ENCODE measurements around the gene CDC42SE2. TPM values are rescaled to one million over a fixed set of nuclear protein-coding genes. Genes with fewer than 3 reads are reported as not detected.
"Not testable (repeated sequence)": the region's sequence is repeated elsewhere in the genome, so short reads cannot be mapped to it uniquely, and the experiment has no call there.

Gene CDC42SE2
- total RNA-seq, 1 experiment from 2014 or later, result 61.6 TPM

DNA sequence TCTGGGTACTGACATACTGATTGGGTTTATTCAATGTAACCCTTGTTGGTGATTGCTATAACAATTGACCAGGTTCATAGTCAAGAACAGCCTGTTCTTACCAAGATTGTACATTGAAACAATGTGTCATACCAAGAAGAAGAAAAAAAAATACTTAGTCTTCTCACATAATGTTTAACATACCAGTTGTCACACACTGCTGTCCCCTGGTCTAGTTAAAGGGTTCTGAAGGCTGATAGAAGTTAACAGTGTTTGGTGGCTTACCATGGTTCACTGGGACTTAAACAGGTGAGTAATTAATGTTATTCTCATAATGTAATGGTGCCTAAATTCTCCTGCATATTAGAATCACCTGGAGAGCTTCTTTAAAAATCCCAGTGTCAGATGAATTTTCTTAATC is 18.5 kb upstream of the CDC42SE2 start:
- no peak for DNase-seq (ENCODE audit: low read depth)
- in situ Hi-C loops (cut with HindIII; ENCODE audit: low pct_unique_long_range_greater_than_20kb, low sequenced_read_pairs), result no loop called here

DNA sequence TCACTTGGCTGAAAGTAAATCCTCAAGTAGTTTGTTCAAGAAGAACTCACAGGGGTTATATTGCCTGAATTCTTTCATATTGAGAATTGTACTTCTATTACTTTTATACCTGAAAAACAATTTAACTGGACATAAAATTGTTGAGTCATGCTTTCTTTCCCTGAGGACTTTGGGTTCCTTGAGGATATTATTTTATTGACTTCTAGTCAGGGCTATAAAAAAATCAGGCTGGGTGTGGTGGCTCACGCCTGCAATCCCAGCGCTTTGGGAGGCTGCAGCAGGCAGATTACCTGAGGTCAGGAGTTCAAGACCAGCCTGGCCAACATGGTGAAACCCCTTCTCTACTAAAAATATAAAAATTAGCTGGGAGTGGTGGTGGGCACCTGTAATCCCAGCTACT is 17.9 kb upstream of the CDC42SE2 start:
- DNase-seq (ENCODE audit: low read depth), result no peak
- in situ Hi-C loops (cut with HindIII; ENCODE audit: low pct_unique_long_range_greater_than_20kb, low sequenced_read_pairs), result no loop called here

DNA sequence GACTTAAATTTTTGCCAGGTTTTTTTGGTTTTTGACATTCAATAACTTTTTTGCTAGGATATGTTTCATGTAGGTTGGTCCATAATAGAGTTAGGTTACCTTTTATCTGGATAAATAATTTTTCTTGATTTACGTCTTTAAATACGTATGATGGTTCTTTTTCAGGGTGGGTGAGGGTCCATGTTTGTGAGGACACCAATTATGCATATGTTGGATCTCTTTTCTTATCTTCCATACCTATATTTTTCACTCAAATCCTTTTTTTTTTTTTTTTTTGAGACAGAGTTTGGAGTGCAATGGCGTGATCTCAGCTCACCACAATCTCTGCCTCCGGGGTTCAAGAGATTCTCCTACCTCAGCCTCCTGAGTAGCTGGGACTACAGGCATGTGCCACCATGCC is 17.3 kb upstream of the CDC42SE2 start:
- in situ Hi-C loops (cut with HindIII; ENCODE audit: low pct_unique_long_range_greater_than_20kb, low sequenced_read_pairs), result no loop called here
- DNase-seq (ENCODE audit: low read depth), result peak; percentile 19

DNA sequence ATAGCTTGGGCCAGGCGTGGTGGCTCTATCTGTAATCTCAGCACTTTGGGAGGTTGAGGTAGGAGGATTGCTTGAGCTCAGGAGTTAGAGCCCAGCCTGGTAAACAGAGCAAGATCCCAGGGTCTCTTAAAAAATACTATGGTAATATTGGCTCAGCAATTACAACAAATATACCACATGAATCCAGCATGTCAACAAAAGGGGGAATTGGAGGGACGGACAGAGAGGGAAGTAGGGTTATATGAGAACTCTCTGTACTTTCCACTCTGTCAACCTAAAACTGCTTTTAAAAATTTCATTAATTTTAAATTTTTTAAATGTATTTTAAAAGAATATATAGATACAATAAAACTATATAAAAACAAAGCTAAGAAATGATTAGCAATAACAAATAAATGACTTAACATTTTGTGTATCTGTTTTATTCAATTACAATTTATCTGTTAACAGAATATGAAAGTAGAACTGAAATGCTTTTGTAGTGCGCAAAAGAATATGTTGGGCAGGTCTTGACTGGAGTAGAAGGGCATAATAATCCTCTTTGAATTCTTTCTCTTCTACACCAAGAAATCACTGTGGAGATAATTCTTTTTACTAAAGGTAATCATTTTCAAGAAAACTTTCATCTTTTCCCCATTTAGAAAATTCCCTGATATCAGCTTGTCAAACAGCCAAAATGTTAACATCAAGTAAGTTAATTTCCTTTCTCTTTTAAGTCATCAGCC is 12.9 kb upstream of the CDC42SE2 start:
- no peak for DNase-seq (ENCODE audit: low read depth)
- in situ Hi-C loops (cut with HindIII; ENCODE audit: low pct_unique_long_range_greater_than_20kb, low sequenced_read_pairs), result no loop called here

DNA sequence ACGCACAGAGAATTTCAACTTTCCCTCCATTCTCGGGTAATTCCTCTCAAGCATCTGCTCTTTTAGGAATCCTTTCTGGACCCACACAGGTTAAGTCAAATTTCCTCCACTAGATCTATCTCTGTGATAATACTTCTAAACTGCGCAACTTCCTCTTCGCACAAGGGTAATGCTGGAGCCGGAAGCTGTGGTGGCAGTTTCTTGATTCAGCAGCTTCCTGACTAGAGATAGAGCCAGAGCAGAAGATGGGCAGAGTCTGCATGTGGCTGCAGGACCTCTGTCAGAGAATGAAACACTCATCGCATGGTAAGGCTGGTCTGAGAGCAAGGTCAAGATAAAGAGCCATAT is 11.1 kb upstream of the CDC42SE2 start:
- no peak for DNase-seq (ENCODE audit: low read depth)
- in situ Hi-C loops (cut with HindIII; ENCODE audit: low pct_unique_long_range_greater_than_20kb, low sequenced_read_pairs), result no loop called here

DNA sequence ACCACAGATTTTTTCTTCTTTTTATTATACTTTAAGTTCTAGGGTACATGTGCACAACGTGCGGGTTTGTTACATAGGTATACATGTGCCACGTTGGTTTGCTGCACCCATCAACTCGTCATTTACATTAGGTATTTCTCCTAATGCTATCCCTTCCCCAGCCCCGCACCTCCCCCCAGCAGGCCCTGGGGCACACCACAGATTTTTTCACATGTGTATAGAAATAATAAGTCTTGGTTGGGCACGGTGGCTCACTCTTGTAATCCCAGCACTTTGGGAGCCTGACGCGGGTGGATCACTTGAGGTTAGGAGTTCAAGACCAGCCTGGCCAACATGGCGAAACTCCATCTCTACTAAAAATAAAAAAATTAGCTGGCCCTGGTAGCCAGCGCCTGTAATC is 9.8 kb upstream of the CDC42SE2 start:
- DNase-seq (ENCODE audit: low read depth); in situ Hi-C loops (cut with HindIII; ENCODE audit: low pct_unique_long_range_greater_than_20kb, low sequenced_read_pairs): not testable (repeated sequence)

DNA sequence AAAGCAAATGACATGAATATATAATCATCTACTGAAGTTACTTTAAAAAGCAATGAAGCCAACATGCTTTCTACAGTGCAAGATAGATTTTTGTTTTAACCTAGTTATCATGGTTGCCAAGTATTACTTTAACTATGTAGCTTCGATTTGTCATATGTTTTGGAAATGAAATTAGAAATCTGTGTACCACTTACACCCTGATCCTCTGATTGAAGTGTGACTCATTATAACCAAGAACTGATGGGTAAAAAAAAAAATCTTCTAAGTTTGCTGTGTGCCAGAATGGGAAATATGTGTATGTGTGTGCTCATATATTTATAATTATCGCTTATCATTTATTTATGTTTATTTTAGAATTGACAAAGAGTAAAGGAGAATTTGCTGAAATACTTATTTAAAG is 9.1 kb upstream of the CDC42SE2 start:
- no peak for DNase-seq (ENCODE audit: low read depth)
- in situ Hi-C loops (cut with HindIII; ENCODE audit: low pct_unique_long_range_greater_than_20kb, low sequenced_read_pairs), result no loop called here

DNA sequence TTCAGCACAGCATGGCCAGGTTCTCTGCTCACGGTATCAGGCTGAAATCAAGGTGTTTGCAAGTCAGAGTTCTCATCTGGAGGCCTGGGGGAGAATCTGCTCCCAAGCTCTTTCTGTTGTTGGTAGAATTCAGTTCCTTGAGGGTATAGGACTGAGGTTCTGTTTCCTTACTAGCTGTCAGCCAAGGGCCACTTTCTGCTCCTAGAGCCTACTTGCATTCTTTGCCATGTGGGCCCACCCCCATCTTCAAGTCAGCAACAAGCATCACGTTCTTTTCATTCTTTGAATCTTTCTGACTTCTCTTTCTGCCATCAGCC is 7.4 kb upstream of the CDC42SE2 start:
- DNase-seq (ENCODE audit: low read depth), result no peak
- in situ Hi-C loops (cut with HindIII; ENCODE audit: low pct_unique_long_range_greater_than_20kb, low sequenced_read_pairs), result no loop called here

DNA sequence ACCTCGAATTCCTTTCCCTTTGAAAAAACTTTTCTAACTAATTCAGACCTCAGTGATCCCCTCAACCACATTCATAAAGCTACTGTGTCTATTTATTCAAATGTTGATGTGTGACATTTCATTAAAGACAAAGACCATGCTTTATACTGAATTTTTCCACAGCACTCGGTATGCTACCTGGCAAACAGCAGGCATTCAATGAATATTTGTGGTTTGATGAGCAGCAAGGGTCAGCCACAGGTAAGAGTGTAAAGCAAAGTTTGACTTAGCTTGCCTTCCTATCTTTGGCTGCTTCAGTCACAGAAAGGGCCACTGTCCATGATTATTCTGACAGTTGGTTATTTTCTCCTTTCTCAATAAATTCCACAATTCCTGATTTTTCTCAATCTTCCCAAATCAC is 5.1 kb upstream of the CDC42SE2 start:
- peak; percentile 50 for DNase-seq (ENCODE audit: low read depth)

DNA sequence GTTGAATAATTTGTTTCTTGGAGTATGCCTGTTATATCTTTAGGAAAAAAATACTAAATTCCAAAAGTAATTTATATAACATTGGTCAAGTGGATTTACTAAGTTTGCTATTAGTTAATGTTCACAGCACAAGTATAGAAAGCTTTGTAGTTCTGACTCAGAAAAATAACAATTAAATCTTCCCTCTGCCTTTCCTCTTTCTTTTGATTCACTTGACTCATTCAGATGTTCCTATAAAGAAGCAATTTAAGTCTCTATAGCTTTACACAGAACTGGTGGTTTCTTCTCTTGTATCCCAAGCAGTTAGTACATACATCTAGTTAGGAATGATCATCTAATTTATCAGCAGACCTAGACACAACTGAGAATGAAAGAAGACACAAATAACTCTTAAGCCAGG is 4.5 kb upstream of the CDC42SE2 start:
- peak; percentile 63 for DNase-seq (ENCODE audit: low read depth)
- in situ Hi-C loops (cut with HindIII; ENCODE audit: low pct_unique_long_range_greater_than_20kb, low sequenced_read_pairs), result no loop called here

More for the DNA sequence above, 5.1 kb upstream of the CDC42SE2 start:
- in situ Hi-C loops (cut with HindIII; ENCODE audit: low pct_unique_long_range_greater_than_20kb, low sequenced_read_pairs), result no loop called here

DNA sequence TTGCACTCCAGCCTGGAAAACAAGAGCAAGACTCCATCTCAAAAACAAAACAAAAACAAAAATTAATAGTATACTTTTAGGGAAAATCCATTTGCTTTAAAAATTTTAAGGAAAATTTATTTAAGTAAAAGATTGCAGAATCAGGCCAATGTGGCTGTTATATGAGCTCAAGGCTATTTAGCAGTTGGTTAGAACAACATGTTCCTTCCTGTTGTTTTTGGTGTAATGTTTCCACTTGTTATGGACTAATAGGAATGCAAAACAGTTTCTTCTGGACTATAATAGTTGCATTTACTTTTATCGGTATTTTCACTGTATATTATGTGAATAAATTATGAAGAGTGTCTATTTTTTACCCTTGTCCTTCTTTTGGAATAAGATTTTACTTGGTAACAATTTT is 3.0 kb upstream of the CDC42SE2 start:
- in situ Hi-C loops (cut with HindIII; ENCODE audit: low pct_unique_long_range_greater_than_20kb, low sequenced_read_pairs), result no loop called here
- no peak for DNase-seq (ENCODE audit: low read depth)

DNA sequence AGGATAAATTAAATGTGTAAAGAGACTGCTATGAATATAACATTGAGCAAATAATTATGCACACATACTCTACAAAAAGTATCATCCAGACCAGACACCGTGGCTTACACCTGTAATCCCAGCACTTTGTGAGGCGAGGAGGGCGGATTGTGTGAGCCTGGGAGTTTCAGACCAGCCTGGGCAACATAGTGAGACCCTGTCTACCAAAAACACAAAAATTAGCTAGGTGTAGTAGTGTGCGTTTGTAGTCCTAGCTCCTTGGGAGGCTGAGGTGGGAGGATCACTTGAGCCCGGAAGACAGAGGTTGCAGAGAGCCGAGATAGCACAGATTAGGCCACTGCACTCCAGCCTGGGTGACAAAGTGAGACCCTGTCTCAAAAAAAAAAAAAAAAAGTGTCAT is 2.4 kb upstream of the CDC42SE2 start:
- in situ Hi-C loops (cut with HindIII; ENCODE audit: low pct_unique_long_range_greater_than_20kb, low sequenced_read_pairs), result no loop called here
- DNase-seq (ENCODE audit: low read depth), result no peak

DNA sequence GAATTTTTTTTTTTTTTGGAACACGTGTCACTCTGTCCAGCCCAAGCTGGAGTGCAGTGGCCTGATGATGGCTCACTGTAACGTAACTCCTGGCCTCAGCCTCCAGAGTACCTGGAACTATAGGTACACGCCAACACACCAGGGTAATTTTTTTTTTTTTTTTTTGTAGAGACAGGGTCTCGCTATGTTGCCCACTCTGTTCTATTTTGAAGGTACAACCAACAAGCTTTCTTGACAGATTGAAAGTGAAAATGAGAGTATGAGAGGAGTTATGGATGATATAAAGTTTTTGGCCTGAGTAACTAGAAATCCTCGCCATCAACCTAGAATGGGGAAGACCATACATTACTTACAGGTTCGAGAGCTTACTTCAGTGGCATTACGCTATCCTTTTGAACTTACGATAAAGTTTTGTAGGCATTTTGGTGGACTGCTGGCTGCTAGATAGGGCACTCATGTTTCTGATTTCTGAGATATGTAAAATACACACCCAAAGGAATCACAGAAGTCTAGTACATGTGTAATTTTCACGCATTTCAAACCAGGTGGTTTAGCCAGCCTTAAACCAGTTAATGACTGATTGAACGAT is 806 bp upstream of the CDC42SE2 start:
- DNase-seq (ENCODE audit: low read depth), result peak; percentile 54
- in situ Hi-C loops (cut with HindIII; ENCODE audit: low pct_unique_long_range_greater_than_20kb, low sequenced_read_pairs), result no loop called here

DNA sequence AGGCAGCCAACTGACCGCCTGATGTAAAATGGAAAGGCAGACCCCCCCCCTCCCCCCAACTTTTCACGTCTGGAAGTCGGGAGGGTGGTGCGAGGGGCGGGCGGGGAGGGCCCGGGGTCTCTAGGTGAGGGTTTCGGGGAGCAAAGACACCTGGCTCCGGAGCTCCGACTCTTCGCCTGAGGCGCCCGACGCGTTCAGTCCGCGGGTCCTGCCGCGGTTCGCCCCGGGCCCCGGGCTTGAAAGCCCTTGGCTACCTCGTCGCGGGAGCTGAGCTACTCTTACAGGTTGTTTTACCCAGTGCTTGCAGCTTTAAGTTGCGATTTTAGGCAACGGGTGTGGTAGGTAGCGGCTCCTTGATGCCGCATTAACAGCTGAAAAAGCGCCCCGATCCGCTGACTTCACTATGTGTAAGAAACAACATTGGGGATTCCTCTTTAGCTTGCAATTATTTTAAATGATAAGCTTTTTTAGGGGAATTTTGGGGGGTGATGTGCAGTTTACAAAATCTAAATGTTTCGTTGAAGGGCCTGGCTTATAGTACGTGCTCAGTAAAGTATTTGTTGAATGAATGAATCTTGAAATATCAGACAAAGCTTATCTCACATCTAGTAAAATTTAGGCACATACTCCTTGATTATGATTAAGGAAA is 722 bp downstream of the CDC42SE2 start:
- DNase-seq (ENCODE audit: low read depth), result peak; percentile 34
- in situ Hi-C loops (cut with HindIII; ENCODE audit: low pct_unique_long_range_greater_than_20kb, low sequenced_read_pairs), result no loop called here

DNA sequence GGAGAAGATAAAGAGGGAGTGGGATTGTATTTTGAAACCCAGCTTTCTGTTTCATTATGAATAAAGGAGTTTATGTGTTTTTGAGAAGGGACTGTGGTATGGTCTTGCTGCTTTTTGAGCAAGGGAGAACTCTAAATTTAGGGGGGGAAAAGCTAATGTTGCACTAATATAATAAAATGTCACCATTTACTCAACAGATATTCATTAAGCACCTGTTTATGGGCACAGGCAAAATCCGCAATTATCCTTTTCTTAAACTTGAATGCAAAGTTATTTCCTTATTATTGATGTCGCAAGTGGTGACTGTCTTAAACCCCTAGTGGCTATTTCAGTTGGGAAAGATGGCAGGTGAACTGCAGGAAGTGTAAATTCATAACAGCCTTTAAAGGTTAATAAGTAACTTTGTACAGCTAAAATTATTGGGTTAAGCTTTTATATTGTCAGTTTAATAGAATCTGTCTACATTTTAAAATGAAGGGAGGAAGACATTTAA is 1.5 kb downstream of the CDC42SE2 start:
- in situ Hi-C loops (cut with HindIII; ENCODE audit: low pct_unique_long_range_greater_than_20kb, low sequenced_read_pairs), result no loop called here
- DNase-seq (ENCODE audit: low read depth), result peak; percentile 63

DNA sequence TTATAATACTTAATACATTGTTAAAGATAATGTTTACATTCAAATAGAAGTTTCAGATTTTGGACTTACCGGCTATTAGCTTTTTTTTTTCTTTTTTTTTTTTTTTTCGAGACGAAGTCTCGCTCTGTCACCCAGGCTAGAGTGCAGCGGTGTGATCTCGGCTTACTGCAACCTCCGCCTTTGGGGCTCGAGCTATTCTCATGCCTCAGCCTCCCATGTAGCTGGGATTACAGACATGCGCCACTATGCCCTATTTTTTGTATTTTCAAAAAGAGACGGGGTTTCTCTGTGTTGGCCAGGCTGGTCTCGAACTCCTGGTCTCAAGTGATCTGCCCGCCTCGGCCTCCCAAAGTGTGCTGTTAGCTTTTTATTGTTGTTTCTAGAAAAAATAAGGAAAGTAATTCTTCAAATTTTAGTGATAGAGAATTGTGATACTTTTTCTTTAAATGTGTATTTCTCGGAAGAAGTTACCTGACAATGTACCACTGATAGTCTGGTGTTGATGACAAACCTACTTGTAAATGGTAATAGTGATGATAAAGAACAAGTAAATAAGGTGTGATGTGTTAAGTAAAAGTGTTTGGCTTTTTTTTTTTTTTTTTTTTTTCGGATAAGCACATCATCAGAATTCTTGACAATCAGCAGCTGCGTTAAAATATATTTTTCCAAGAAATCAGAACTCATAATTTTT is 2.7 kb downstream of the CDC42SE2 start:
- no peak for DNase-seq (ENCODE audit: low read depth)
- in situ Hi-C loops (cut with HindIII; ENCODE audit: low pct_unique_long_range_greater_than_20kb, low sequenced_read_pairs), result no loop called here

DNA sequence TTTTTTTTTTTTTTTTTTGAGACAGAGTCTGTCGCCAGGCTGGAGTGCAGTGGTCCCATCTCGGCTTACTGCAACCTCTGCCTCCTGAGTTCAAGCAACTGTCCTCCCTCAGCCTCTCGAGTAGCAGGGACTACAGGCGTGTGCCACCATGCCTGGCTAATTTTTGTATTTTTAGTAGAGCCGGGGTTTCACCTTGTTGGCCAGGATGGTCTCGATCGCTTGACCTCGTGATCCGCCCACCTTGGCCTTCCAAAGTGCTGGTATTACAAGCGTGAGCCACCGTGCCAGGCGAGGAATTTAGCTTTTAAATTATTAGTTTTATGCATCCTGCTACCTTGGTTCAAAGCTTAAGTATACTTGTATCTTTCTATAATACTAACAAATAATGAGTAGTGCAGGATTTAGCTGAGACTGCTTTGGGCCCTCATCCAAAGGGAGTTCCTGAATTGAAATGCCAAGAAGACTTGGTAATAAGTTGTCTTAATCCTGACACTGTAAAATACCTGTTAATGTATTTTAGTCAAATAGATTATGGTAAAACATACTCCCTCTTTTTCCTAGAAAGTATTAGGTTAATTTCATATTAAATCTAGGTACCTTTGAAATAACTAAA is 5.0 kb downstream of the CDC42SE2 start:
- in situ Hi-C loops (cut with HindIII; ENCODE audit: low pct_unique_long_range_greater_than_20kb, low sequenced_read_pairs), result no loop called here

DNA sequence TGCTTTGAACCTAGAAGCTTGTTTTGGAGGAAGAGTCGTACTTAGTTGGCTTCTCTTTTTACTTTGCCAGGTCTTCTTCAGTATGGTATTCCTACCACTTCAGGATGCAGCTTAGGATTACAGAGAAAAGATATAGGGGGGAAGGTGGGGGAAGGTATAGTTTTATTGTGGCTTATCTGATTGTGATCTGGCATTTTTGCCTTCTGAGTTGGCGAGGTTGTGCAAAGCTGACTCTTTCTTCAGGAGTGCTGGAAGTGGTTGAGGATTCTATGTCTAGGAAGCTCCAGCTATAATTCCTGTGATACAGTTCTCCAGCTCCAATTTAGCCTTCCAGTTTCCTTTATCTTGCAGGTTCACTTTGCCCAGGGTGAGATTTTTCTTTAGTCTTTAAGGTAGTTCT is 7.0 kb downstream of the CDC42SE2 start:
- in situ Hi-C loops (cut with HindIII; ENCODE audit: low pct_unique_long_range_greater_than_20kb, low sequenced_read_pairs), result no loop called here
- DNase-seq (ENCODE audit: low read depth), result no peak

More for the DNA sequence above, 5.0 kb downstream of the CDC42SE2 start:
- DNase-seq (ENCODE audit: low read depth), result no peak

DNA sequence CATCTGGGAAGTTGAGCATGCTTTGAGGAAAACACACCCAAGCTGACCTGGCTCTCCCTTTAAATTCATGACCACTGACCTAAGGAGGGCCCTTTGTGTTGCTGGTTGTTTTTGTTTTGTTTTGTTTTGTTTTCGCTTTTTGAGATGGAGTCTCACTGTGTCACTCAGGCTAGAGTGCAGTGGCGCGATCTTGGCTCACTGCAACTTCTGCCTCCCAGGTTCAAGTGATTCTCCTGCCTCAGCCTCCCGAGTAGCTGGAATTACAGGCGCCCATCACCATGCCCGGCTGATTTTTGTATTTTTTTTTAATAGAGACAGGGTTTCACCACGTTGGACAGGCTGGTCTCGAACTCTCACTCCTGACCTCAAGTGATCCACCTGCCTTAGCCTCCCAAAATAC is 8.0 kb downstream of the CDC42SE2 start:
- DNase-seq (ENCODE audit: low read depth); in situ Hi-C loops (cut with HindIII; ENCODE audit: low pct_unique_long_range_greater_than_20kb, low sequenced_read_pairs): not testable (repeated sequence)
